Testis (tissue), 3 donors: Measurements from ENCODE around the gene DYNC1LI2. TPM values are rescaled to one million over a fixed set of nuclear protein-coding genes. Genes with fewer than 3 reads are reported as not detected.

ENCODE experiments used
- DNase-seq: peaks from one replicate; pipeline ENCODE4 v3.0.0-alpha.2; 2019
- H3K27ac ChIP-seq, 2 donors: fragments of 200-600 bp; sonication (generic); one replicate each; pipeline ENCODE4 v1.5.1; 2019
- H3K27me3 ChIP-seq: fragments of 200-600 bp; sonication (generic); one replicate; pipeline ENCODE4 v1.5.1; 2019
- H3K36me3 ChIP-seq: fragments of 200-600 bp; sonication (generic); one replicate; pipeline ENCODE4 v1.5.1; 2017; ENCODE audit warnings: low read depth; ENCODE audit errors: missing control alignments
- H3K4me1 ChIP-seq: fragments of 200-600 bp; sonication (generic); one replicate; pipeline ENCODE4 v1.5.1; 2019
- H3K4me3 ChIP-seq, 2 donors: fragments of 200-600 bp; sonication (generic); one replicate each; pipeline ENCODE4 v1.5.1; 2017 to 2019
- H3K9me3 ChIP-seq: fragments of 200-600 bp; sonication (generic); one replicate; pipeline ENCODE4 v1.5.1; 2017
- CTCF ChIP-seq, 3 experiments: fragments of 450-650 bp in 2 of 3; fragments of 200-600 bp in 1 of 3; sonication (generic) in 1 of 3; IDR thresholded peaks; one replicate each; pipeline ENCODE4 v1.5.1; 2016 to 2019; ENCODE audit warnings: antibody characterized with exemption in 3 of 3, mild to moderate bottlenecking in 2 of 3, moderate library complexity in 1 of 3
- POLR2A ChIP-seq: fragments of 450-650 bp; IDR thresholded peaks from one replicate; pipeline ENCODE4 v1.6.1; 2017; ENCODE audit warnings: antibody characterized with exemption, mild to moderate bottlenecking, moderate library complexity
- WGBS, 2 donors: methylation state at CpG; one replicate each; pipeline ENCODE4 v1.1.5; 2018; 5-methylcytosine and 5-hydroxymethylcytosine counted together
- intact Hi-C: fragments of 100-400 bp; cut with DNase I; formaldehyde crosslinking; loops from one replicate; pipeline ENCODE4 v1.15.1; 2023; ENCODE audit warnings: low total_unique reads
- polyA plus RNA-seq: library from polyadenylated mRNA; stranded (reverse); fragments of 350-450 nt; fragmentation: Illumina TruSeq; extraction: RNeasy Lipid Tissue Mini Kit (QIAGEN cat#74804); gene quantifications from one replicate; pipeline ENCODE4 v1.2.3, GENCODE V29; 2014; ENCODE audit warnings: low read depth, low replicate concordance; ENCODE audit not compliant: insufficient read depth
- total RNA-seq, 2 donors: library from RNA; depleted of rRNA; stranded (reverse); fragments of >200 nt; gene quantifications; one replicate each; pipeline ENCODE4 v1.2.3, GENCODE V29; 2016

Gene DYNC1LI2
- total and polyA plus RNA-seq, 3 donors from 2014 or later: 89.0 to 145 (median 132) TPM

- Histone ChIP-seq H3K27me3 (no peaks in the 10 kb centered on the region), H3K27ac (no peak overlapping the region), H3K9me3 (no peaks in the 10 kb centered on the region), H3K4me3 (no peak overlapping the region), H3K4me1 (peaks cover 8% of the 10 kb centered on the region), H3K36me3 (no peaks in the 10 kb centered on the region)
- DNase-seq: no peak
- intact Hi-C loops: no loop called here
- TF ChIP-seq POLR2A (no peak), CTCF (IDR thresholded peaks at IDR 0.05) (no peak)
- WGBS, 2 donors: 77 to 86% methylated on average over 3 of the region's 3 CpGs
Measured at GRCh38 chr16:66754819-66755218, 3.4 kb upstream of the DYNC1LI2 start.

- Histone ChIP-seq H3K9me3 (no peaks in the 10 kb centered on the region), H3K27ac (no peak overlapping the region), H3K36me3 (no peaks in the 10 kb centered on the region), H3K4me3 (no peak overlapping the region), H3K4me1 (peaks cover 9% of the 10 kb centered on the region), H3K27me3 (no peaks in the 10 kb centered on the region)
- WGBS, 2 donors: 94 to 96% methylated on average over 2 of the region's 2 CpGs
- DNase-seq: no peak
- TF ChIP-seq POLR2A (no peak), CTCF (IDR thresholded peaks at IDR 0.05) (no peak)
- intact Hi-C loops: no loop called here
Measured at GRCh38 chr16:66754211-66754610, 2.8 kb upstream of the DYNC1LI2 start.

- WGBS, 2 donors: 86 to 100% methylated on average over 2 of the region's 2 CpGs
- intact Hi-C loops: no loop called here
- TF ChIP-seq CTCF (IDR thresholded peaks at IDR 0.05) (no peak), POLR2A (no peak)
- Histone ChIP-seq H3K4me3 (no peak overlapping the region), H3K27me3 (no peaks in the 10 kb centered on the region), H3K27ac (no peak overlapping the region), H3K36me3 (no peaks in the 10 kb centered on the region), H3K4me1 (peaks cover 9% of the 10 kb centered on the region), H3K9me3 (no peaks in the 10 kb centered on the region)
- DNase-seq: no peak
Measured at GRCh38 chr16:66752958-66753357, 1.5 kb upstream of the DYNC1LI2 start.

- intact Hi-C loops: no loop called here
- H3K27ac ChIP-seq: no peak overlapping the region
Measured at GRCh38 chr16:66752379-66752778, 970 bp upstream of the DYNC1LI2 start.

More at GRCh38 chr16:66752379-66752778, 970 bp upstream of the DYNC1LI2 start:
- Histone ChIP-seq H3K9me3 (no peaks in the 10 kb centered on the region), H3K27me3 (no peaks in the 10 kb centered on the region), H3K36me3 (no peaks in the 10 kb centered on the region), H3K4me1 (peaks cover 9% of the 10 kb centered on the region), H3K4me3 (no peak overlapping the region)
- no peak for TF ChIP-seq POLR2A
- no peak for TF ChIP-seq CTCF (IDR thresholded peaks at IDR 0.05)
- no peak for DNase-seq
- 65 to 72% methylated on average over 6 of the region's 6 CpGs for WGBS, 2 donors
